Measurements from ENCODE around the gene GRIA2. TPM values are rescaled to one million over a fixed set of nuclear protein-coding genes. Genes with fewer than 3 reads are reported as not detected.
A peak's percentile ranks its signal among the peaks of the same experiment; 100 is the strongest.
"Not testable (repeated sequence)": the region's sequence is repeated elsewhere in the genome, so short reads cannot be mapped to it uniquely, and the experiment has no call there.

GRIA2 gene
- total RNA-seq: 1 to 10 TPM in 4 of 6 donors, under 1 TPM in 2; 0.69 to 2.2 (median 1.5) TPM
- 1 to 10 TPM; 1.1 to 6.0 TPM for polyA plus RNA-seq

DNA sequence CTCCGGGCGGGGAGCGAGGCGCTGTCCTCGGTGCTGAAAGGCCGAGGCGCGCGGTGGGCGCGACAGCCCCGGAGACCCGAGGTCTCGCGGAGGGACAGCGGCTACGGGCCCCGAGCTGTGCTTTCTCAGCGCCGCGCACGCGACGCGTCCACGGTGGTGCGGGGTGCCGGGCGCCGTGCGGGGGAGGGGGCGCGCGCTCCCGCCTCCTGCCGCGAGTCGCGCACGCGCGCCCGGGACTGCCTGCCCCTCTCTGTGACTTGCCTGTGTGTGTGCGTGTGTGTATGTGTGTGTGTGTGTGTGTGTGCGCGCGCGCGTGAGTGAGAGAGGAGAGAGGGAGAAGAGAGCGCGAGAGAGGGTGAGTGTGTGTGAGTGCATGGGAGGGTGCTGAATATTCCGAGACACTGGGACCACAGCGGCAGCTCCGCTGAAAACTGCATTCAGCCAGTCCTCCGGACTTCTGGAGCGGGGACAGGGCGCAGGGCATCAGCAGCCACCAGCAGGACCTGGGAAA is at the start of gene GRIA2:
Gene GRIA2, plus strand, starts transcription at position 358 of the 511 bp plus-strand sequence. CDS start 315 bp downstream, outside the sequence.
- TF ChIP-seq, protein P1, sequence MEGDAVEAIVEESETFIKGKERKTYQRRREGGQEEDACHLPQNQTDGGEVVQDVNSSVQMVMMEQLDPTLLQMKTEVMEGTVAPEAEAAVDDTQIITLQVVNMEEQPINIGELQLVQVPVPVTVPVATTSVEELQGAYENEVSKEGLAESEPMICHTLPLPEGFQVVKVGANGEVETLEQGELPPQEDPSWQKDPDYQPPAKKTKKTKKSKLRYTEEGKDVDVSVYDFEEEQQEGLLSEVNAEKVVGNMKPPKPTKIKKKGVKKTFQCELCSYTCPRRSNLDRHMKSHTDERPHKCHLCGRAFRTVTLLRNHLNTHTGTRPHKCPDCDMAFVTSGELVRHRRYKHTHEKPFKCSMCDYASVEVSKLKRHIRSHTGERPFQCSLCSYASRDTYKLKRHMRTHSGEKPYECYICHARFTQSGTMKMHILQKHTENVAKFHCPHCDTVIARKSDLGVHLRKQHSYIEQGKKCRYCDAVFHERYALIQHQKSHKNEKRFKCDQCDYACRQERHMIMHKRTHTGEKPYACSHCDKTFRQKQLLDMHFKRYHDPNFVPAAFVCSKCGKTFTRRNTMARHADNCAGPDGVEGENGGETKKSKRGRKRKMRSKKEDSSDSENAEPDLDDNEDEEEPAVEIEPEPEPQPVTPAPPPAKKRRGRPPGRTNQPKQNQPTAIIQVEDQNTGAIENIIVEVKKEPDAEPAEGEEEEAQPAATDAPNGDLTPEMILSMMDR (IDR thresholded peaks at IDR 0.05): no peak
- DNase-seq: peak; percentile 41 to 88 (median 70)
- Histone ChIP-seq H3K9me3 (no peaks in the 10 kb centered on the region), H3K4me1 (peaks cover 0 to 4% (median 0%) of the 10 kb centered on the region in 3 donors), H3K27me3 (peaks cover 0 to 53% (median 12%) of the 10 kb centered on the region in 4 donors), H3K36me3 (no peaks in the 10 kb centered on the region), H3K4me3 (peak within 1 kb of the TSS; percentile 4 to 45 (median 20)), H3K27ac (no peak within 1 kb of the TSS)
- WGBS, 2 donors: 2 to 3% methylated on average over 25 to 57 of the region's 57 CpGs
- intact Hi-C loops (cut with DNase I): no loop called here
- ATAC-seq: peak; percentile 79 to 95 (median 88)
- no peak for FAIRE-seq

DNA sequence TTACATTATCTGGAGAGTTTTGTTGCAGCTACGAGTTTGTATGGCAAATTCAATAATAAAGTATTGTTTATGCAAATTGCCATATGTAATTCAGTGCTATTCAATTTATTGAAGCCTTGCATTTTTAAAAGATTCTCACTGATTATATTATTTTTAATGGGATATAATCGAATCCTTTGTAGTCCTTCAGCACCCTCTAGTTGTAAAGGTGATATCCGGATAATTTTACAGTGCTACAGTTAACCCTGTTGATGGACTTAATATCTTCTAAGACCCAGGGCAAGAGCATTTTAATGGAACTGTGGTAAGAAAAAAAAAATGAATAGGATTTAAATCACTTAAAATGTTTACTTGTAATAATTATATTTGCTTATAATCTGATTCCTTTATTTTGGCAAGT is 48.5 kb upstream of the GRIA2 start:
- whole genome bisulfite sequencing, 2 donors: 24 to 25% methylated on average over 3 of the region's 3 CpGs
- H3K27ac ChIP-seq: no peak overlapping the region
- no peaks in the 10 kb centered on the region for H3K4me1 ChIP-seq
- ATAC-seq (no peak), FAIRE-seq (peak; percentile 26), DNase-seq (no peak)
- no peaks in the 10 kb centered on the region for H3K36me3 ChIP-seq
- H3K27me3 ChIP-seq: no peaks in the 10 kb centered on the region
- no peaks in the 10 kb centered on the region for H3K9me3 ChIP-seq
- intact Hi-C loops (cut with DNase I): no loop called here
- TF ChIP-seq, protein P1 (IDR thresholded peaks at IDR 0.05): no peak
- no peak overlapping the region for H3K4me3 ChIP-seq

DNA sequence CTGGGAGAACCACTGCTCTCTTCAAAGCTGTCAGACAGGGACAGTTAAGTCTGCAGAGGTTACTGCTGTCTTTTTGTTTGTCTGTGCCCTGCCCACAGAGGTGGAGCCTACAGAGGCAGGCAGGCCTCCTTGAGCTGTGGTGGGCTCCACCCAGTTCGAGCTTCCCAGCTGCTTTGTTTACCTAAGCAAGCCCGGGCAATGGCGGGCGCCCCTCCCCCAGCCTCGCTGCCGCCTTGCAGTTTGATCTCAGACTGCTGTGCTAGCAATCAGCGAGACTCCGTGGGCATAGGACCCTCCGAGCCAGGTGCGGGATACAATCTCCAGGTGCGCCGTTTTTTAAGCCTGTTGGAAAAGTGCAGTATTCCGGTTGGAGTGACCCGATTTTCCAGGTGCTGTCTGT is 40.3 kb upstream of the GRIA2 start:
- H3K27ac ChIP-seq; H3K27me3 ChIP-seq; H3K4me3 ChIP-seq; intact Hi-C loops (cut with DNase I); DNase-seq; FAIRE-seq; H3K4me1 ChIP-seq; H3K9me3 ChIP-seq; H3K36me3 ChIP-seq; ATAC-seq: not testable (repeated sequence)
- WGBS, 2 donors: 74 to 87% methylated on average over 14 of the region's 14 CpGs

DNA sequence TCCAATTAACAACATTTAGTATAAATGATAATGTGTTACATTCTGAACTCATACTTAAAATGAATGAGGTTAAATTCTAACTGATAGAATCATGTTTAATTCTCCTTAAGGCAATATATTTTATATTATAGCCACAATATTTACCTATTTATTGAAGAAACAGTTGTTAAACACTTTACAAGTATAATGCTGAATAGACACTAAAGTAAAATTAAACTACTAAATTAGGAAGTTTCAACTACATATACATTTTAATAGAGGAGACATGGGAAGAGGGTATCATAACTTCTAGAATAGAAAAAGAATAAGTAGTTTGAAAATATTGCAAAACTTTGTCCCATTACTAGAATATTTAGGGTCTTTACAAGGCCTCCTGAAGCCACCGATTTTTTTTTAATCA is 36.2 kb upstream of the GRIA2 start:
- no peaks in the 10 kb centered on the region for H3K4me1 ChIP-seq
- 72 to 94% methylated on average over 1 of the region's 1 CpG for WGBS, 2 donors
- no peak overlapping the region for H3K4me3 ChIP-seq
- no peaks in the 10 kb centered on the region for H3K36me3 ChIP-seq
- intact Hi-C loops (cut with DNase I): no loop called here
- ATAC-seq (no peak), FAIRE-seq (peak; percentile 53), DNase-seq (no peak)
- TF ChIP-seq, protein P1 (IDR thresholded peaks at IDR 0.05): no peak
- H3K27me3 ChIP-seq: no peaks in the 10 kb centered on the region
- H3K27ac ChIP-seq: no peak overlapping the region
- no peaks in the 10 kb centered on the region for H3K9me3 ChIP-seq

DNA sequence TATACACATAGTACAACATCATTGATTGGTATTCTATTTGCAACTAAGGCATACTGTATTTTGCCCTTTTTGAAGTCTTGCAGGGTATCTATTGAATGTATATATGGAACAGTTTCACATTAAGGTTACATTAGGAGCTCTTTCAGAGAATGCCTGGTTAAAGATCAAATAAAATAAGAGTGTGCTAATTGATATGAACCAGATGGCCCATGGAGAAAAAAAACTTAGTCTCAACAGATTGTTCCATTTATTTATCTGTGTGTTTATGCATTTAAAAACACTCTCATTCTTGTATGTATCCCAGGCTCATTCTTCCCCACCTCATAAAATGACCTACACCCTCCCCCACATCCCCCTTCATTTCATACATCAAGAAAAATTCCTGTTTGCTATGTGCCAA is 35.2 kb upstream of the GRIA2 start:
- intact Hi-C loops (cut with DNase I): no loop called here
- no peak for FAIRE-seq
- H3K36me3 ChIP-seq: no peaks in the 10 kb centered on the region

More for the DNA sequence above, 35.2 kb upstream of the GRIA2 start:
- DNase-seq: no peak
- no peak for ATAC-seq
- TF ChIP-seq, protein P1 (IDR thresholded peaks at IDR 0.05): no peak
- Histone ChIP-seq H3K4me1 (no peaks in the 10 kb centered on the region), H3K9me3 (no peaks in the 10 kb centered on the region), H3K4me3 (no peak overlapping the region), H3K27ac (no peak overlapping the region), H3K27me3 (no peaks in the 10 kb centered on the region)

All from pancreas (tissue), 10 donors.